ENCODE results near the gene CMKLR1.

CMKLR1 gene, protein sequence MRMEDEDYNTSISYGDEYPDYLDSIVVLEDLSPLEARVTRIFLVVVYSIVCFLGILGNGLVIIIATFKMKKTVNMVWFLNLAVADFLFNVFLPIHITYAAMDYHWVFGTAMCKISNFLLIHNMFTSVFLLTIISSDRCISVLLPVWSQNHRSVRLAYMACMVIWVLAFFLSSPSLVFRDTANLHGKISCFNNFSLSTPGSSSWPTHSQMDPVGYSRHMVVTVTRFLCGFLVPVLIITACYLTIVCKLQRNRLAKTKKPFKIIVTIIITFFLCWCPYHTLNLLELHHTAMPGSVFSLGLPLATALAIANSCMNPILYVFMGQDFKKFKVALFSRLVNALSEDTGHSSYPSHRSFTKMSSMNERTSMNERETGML

DNA sequence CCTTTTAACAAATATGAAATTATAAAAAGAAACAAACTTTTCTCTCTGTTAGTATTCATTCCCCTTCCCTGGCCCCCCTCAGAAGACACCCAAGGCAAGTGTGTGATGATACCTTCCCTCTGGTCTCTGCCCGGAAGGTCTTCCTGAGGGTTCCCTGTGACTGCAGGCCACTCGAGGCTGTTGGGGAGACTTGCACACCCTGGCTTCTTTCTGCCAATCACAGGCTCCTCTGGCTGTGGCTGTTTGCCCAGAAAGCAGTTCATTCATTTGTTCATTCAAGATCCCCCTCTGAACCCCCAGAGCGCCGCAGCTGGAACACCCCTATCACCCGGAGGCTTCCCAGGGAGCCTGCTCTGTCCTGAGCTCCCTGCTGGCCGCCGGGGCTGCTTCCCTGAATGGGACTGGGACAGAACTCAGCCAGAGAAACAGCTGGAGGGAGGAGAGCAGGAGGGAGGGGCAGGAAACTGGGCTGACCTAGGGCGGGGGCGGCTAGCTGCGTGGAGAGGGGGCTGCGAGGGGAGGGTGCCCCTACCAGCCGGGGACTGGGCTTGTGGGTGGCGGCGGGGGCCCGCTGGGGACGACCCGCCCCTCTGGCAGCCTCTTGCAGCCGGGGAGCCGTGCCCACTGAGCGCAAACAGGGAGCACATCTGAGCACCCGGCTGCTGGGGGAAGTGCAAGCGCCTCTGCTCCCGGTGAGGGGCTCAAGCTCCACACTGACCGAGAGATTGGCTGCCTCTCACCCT, at the start of gene CMKLR1:
TSS of gene CMKLR1 (minus strand) at position 397 of the 743 bp plus-strand sequence. CDS start 45,720 bp downstream, outside the sequence.
- DNase-seq: peak in 3 of 10 donors; percentile 16 to 81 (median 78)
- intact Hi-C loops (cut with DNase I): no loop called here

DNA sequence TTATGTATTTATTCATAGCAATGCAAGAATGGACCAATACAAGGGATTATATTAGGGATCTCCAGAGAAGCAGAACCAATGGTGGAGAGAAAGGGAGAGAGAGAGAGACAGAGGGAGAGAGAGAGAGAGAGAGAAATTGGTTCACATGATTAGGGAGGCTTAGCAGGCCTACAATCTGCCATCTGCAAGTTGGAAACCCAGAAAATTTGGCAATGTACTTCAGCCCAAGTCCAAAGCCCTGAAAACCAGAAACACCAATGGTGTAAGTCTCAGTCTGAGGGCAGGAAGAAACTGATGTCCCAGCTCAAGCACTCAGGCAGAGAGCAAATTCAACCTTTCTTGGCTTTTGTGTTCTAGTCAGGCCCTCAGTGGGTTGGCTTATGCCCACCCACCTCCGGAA, 48.7 kb upstream of the CMKLR1 start:
- intact Hi-C loops (cut with DNase I): no loop called here
- DNase-seq: no peak

DNA sequence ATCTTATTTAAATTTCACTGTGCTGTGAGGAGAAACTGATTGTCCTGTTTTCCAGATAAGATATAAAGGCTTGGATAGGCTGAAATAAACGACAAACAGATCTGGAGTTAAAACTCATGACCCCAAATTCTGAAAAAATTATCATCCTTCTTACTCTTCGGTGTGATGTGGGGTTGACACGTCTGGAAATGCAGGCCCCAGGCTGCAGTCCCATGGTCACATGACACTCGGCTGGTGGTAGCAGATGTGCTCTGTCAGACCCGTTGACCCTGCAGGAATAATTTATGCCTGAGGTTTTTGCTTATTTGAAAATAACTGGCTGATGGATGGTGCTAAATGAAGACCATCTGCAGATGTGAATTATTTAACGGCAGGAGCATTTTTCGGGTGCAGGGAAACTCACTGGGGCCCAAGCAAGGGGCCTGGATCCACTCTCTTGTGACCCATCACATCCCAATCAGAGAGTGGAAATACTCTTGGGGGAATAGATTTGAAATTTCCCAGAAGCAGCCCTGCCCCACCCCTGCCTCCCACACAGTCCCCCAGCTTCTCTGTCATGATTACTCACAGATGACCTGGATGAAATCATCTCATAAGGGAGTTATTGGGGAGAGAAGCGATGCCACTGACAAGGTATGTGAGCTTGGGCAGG, 47.7 kb upstream of the CMKLR1 start:
- intact Hi-C loops (cut with DNase I): no loop called here
- DNase-seq: no peak

DNA sequence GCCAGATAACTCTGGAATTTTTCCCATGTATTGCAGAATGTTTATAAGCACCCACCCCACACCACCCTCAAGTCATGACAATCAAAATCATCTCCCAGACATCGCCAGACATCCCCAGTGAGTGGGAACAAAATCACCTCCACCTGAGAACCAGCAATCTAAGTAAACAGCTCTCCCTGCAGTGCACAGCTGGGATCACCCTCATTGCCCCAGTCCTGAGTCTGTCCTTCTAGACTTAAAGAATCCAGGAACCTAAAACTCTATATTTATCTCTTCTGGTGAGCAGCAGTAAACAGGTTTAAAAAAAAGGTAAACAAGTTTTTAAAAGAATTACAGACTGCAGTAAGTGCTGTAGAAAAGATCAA, 43.3 kb upstream of the CMKLR1 start:
- DNase-seq: no peak
- intact Hi-C loops (cut with DNase I): no loop called here

DNA sequence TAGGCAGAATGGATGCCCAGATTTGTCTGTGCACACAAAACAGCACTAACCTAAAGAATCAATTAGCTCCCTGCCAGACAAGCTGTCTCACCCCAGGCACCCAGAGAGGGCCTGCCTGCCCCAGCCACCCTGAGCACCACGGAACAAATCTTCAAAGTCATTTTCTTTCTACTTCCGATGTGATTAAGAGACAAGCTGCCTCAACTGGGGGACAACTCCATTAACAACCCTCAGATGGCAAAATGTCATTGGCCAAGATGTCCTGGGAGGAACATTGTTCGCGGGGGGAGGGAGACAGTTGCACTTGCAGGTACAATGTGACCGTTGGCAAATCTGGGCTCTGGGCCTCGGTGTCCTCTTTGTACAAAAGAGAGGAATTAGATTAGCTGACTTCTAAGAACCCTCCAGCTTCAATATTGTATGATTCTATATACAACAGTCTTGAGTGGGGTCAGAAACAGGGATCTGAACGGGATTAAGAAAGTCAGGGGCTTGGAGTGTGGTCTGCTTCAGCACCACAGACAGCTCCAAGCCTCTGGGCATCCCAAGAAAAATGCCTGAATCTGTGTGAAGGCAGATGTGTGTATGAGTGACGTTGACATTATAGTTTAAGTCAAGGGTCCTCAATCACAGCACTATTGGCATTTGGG, 42.8 kb upstream of the CMKLR1 start:
- no peak for DNase-seq
- intact Hi-C loops (cut with DNase I): no loop called here

DNA sequence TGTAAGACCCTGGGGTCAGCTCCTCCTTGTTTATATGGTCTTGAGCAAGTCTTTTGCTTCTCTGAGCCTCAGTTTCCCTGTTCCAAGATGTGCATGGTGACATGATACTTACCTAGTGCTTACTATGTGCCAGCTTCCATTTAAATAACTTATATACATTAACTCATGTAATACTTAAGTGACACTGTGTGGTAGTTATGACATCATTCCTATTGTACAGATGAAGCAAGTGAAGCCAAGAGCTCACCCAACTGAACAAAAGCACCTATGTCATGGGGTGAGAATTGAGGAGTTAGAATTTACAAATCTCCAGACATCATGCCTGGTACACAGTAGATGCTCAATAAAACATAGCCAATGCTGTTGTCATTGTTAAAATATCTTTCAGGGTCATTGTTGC, 41.3 kb upstream of the CMKLR1 start:
- intact Hi-C loops (cut with DNase I): no loop called here
- no peak for DNase-seq

DNA sequence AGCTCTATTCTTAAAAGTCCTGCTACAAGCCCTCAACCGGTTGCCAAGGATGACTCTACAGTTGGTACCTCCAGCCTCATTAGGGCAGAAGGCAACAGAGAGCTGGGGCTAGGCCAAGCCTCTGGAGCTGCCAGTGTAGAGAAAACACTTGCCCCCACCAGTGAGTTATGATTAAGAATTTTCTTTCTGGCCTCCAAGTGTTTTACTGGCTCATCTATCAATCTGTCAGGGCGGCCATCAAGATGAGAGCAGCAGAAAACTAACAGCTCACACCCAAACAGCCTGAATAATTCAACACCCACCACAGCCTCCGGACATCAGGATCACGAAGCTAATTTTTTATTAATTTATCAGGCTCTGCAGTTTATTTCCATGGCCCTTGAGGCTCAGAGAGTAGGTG, 40.7 kb upstream of the CMKLR1 start:
- DNase-seq: no peak
- intact Hi-C loops (cut with DNase I): no loop called here

DNA sequence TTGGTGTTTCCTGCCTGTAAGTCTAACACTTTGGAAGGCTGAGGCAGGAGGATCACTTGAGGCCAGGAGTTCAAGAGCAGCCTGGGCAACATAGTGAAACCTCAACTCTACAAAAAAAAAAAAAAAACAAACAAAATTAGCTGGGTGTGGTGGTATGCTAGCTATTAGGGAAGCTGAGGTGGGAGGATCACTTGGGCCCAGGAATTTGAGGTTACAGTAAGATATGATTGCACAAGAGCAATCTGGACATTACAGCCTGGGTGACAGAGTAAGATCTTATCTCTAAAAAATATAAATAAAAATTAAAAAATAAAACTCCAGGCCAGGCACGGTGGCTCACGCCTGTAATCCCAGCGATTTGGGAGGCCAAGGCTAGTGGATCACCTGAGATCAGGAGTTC, 39.8 kb upstream of the CMKLR1 start:
- intact Hi-C loops (cut with DNase I): no loop called here
- DNase-seq: no peak

DNA sequence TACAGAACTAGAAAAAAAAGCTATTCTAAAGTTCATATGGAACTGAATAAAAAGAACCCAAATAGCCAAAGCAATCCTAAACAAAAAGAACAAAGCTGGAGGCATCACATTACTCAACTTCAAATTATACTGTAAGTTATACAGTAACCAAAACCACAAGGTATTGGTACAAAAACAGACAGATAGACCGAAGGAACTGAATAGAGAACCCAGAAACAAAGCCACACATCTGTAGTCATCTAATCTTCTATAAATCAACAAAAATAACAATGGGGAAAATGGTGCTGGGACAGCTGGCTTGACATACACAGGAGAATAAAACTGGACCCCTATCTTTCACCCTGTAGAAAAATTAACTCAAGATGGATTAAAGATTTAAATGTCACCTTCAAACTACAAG, 38.1 kb upstream of the CMKLR1 start:
- intact Hi-C loops (cut with DNase I): no loop called here
- no peak for DNase-seq

DNA sequence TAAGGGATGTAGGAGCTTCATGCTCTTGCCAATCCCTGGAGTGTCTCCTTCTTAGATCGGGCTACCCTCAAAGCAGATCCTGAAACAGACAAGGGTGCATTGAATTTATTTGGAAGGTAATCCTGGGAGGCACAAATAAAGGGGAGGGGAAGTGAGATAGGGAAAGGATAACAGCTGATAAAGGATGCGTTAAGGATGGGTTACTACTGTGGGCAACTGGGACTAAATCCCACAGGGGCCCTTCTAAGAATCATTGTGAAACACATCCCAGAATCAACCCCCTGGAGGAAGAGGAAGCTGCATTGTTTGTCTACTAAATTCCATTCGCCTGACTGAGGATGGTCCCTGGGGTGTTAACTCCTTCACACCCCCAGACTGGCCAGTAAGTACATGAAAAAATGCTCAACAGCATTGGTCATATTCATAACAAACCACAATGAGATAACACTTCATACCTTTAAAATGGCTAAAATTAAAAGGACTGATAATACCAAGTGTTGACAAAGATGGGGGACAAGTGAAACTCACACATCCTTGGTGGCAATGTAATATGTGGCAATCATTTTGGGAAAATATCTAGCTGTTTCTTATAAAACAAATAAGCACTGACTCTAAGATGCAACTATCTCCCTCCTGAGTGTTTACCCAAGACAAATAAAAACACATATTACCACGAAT, 37.0 kb upstream of the CMKLR1 start:
- intact Hi-C loops (cut with DNase I): no loop called here
- DNase-seq: no peak

DNA sequence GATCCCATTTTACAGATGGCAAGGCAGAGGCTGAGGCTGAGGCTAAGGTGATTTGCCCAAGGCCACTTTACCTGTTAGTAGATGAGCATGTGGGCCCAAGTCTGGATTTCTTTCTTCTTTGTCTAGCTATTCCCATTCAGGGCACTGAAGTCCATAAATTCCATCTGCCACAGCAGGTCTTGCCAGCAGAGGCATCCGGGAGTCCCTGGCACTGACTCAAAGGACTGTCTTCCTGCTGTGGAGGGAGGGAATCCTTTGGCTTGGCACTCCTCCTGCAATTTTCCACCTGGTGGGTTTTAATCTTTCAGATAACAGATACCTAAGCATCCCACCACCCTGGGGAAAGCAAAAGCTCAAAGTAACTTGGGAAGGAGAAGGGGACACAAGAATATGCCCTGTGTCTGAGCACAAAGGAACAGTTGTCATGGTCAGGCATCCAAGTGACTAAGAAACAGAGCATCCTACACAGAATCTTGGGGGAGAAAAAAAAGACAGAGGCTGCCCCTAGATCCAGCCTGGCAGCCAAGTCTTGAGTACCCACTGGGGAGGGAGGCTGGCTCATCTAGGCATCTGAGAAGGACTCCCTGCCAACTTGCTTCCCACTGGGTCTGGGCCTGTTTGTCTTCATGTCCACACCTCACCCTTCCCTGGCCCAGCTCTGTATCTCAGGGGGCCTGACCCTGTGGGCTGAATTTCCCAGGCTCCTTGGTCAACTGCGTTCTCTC, 35.6 kb upstream of the CMKLR1 start:
- intact Hi-C loops (cut with DNase I): no loop called here
- peak in 6 of 10 donors; percentile 16 to 83 (median 31) for DNase-seq

DNA sequence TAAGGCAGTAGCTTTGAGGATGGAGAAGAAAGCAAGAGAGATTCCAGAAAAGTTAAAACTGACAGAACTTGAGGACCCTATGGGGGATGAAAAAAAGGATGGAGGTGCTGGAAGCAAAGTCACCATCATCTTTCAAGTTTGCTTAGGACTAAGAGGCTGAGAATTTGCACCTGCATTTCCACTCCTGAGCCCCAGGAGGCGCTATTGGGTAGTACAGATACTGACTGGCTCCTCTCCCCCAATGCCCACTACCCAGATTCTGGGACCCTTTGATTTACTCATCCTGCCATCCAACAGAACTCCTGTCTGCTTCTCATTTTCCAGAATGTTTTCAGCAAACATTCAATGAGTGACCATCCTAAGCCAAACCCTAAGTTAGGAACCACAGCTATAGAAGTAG, 34.0 kb upstream of the CMKLR1 start:
- no peak for DNase-seq
- intact Hi-C loops (cut with DNase I): no loop called here

DNA sequence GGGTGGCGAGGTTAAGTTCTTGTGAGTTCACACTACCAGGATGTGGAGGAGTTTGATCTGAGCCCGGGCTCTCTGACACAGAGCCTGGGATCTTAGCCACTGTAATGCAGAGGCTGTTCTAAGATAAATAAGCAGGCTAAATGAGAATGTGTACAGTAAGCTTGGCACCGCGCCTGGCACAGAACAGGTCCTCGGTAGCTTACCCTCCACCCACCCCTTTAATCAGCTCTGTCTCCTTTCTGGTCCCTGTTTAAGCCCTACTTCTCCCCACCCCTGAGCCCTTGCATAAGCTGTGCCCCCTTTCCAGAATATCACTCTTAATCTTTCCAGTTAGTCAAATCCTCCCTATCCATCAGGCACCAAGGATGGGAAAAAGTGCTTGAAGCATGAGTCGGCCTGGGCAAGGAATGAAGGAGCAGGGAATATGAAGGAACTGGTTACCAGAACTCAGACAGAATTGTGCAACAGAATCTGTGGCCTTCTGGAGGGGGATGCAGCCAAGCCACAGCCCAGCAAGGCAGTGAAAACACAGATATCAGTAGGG, 32.8 kb upstream of the CMKLR1 start:
- peak in 1 of 10 donors; percentile 45 for DNase-seq
- intact Hi-C loops (cut with DNase I): no loop called here

DNA sequence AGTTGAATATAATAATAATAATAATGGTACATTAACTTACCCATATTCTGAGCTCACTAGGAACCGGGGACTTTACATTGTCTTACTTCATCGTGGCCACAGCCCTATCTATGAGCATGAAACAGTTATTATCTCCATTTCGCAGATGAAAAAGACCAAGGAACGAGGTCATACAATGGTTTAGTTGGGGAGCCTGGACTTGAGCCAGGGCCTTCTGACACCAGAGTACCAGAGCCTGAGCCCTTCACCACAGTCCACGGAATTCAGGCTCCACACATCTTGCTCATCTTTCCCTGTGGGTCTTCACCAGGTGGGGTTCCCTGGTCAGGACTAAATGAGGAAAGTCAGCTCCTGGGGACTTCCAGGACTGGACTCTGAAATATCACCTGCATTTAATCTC, 31.3 kb upstream of the CMKLR1 start:
- intact Hi-C loops (cut with DNase I): no loop called here
- DNase-seq: no peak

DNA sequence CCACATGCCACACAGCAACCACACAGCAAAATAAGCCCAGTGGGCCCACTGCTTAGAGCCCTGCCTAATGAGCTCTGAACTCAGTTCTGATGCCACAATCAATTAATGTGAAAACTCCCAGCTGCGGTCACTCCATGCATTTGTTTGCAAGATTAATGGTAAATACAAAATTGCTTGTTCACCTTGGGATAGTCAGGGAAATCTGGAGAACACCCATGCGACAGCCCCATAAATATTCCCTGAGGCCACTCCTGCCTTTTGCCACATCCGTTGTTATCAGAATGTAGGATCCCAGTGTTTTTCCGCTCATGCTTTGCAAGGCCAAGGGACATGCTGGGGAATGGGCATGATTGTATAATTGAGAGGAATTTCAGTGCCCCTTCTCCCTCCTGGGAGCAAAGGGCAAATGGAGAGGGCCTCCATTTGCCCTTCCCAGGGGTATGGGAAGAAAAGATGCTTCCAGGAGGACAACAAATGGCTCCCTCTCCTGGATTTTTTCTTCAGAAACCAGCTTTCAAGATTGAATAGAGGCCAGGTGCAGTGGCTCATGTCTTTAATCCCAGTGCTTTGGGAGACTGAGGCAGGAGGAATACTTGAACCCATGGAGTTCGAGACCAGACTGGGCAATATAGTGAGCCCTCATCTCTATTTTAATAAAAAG, 30.8 kb upstream of the CMKLR1 start:
- no peak for DNase-seq
- intact Hi-C loops (cut with DNase I): no loop called here

DNA sequence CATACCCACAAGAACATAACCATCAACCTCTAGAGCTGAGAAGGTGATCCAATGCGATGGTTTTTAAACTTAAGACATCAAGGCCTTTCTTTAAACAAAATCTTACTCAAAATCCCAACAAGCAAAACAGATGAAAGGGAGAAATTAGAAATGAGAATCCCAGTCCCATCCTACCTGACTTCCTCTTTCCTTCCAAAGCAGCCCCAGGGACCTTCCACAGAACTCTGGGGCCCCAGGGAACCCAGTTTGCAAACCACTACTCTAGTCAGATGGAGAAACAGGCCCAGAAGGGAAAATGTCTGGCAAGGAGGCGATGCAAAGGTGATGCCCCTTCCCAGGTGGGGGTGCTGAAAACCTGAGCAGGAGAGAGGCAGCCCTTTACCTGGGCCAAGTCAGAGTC, 29.0 kb upstream of the CMKLR1 start:
- no peak for DNase-seq
- intact Hi-C loops (cut with DNase I): no loop called here

DNA sequence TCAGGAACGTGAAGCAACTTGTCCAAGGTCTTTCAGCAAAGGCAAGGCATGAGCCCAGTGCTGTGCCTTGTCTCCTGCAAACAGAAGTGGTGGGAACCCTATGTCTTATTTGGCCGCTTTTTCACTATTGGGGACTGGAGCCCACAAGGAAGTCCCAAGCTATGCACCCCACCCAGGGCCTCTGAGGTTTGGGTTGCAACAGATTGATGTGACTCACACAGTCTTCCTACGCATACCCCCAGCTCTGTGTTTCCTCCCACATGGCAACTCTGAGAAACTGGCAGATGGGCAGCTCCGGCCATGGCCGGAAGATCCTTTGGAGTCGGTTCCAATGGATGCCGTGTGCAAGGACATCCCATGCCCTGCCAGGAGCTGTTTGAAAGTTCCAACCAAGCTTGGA, 28.3 kb upstream of the CMKLR1 start:
- peak in 8 of 10 donors; percentile 25 to 89 (median 49) for DNase-seq

DNA sequence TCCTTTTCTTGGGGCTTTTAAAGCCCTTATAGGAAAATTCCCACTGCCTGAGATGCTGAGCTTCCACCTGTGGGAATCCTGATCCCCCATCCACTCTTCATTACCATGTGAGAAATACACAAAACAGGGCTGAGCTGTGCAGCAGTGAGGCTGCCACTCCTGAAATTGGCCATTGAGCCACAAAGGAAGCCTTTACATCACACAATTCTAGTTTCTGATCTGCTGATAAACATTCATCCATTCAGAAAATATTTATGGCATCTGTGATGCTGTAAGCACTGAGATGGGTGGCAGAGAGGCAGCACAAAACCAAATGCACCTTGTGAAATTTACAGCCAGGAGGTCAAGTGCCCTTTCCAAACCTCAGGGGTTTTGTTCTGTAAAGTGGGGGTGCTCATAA, 26.2 kb upstream of the CMKLR1 start:
- no peak for DNase-seq
- intact Hi-C loops (cut with DNase I): no loop called here

More for the DNA sequence above, 28.3 kb upstream of the CMKLR1 start:
- intact Hi-C loops (cut with DNase I): no loop called here

DNA sequence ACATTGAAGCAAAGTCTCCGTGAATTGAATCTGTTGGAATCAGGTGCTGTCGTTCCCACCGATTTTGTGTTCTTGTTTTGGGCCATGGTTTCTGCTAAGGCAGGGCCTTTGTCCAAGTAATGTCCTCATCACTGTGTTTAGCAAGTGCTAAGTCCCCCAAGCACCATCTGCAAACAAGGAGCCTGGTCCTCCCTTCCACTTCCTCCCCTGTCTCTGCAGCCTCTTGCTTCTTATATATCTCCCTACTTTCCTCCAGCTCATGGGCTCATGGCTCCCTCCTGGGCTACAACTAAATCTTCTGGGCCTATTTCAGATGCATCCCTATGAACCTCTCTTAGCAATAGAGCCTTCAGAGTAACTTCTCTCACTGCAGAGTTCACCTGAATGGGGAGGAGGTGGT, 25.8 kb upstream of the CMKLR1 start:
- no peak for DNase-seq
- intact Hi-C loops (cut with DNase I): no loop called here

Data from posterior cingulate gyrus (tissue), 11 donors.